HG02678 (cell line): ENCODE measurements around the gene VSTM4.

Experiments
- ATAC-seq: cut with Tn5 transposase; IDR thresholded peaks from one replicate; pipeline ENCODE4 v1.9.1; 2021; ENCODE audit warnings: mild to moderate bottlenecking, moderate library complexity; ENCODE audit not compliant: unreplicated experiment

The VSTM4 gene

GRCh38 chr10:49115015-49115795 lies at the start of gene VSTM4:
Gene VSTM4, minus strand, starts transcription at chr10:49115522. Its CDS starts 37 bp downstream, at chr10:49115485.
- no peak for ATAC-seq

- ATAC-seq, result peak; percentile 89
Measured at GRCh38 chr10:49164559-49165188, 49.4 kb upstream of the VSTM4 start.

GRCh38 chr10:49163741-49164140 lies 48.4 kb upstream of the VSTM4 start:
- no peak for ATAC-seq

- no peak for ATAC-seq
Measured at GRCh38 chr10:49162761-49163310, 47.5 kb upstream of the VSTM4 start.

- no peak for ATAC-seq
Measured at GRCh38 chr10:49162063-49162462, 46.7 kb upstream of the VSTM4 start.

GRCh38 chr10:49161411-49161997 lies 46.2 kb upstream of the VSTM4 start:
- no peak for ATAC-seq

- no peak for ATAC-seq
Measured at GRCh38 chr10:49160814-49161213, 45.5 kb upstream of the VSTM4 start.

GRCh38 chr10:49160110-49160509 lies 44.8 kb upstream of the VSTM4 start:
- no peak for ATAC-seq

GRCh38 chr10:49158915-49159314 lies 43.6 kb upstream of the VSTM4 start:
- ATAC-seq, result no peak

- ATAC-seq, result no peak
Measured at GRCh38 chr10:49158404-49158803, 43.1 kb upstream of the VSTM4 start.

GRCh38 chr10:49157229-49157628 lies 41.9 kb upstream of the VSTM4 start:
- no peak for ATAC-seq

- no peak for ATAC-seq
Measured at GRCh38 chr10:49154641-49155040, 39.3 kb upstream of the VSTM4 start.

- ATAC-seq, result no peak
Measured at GRCh38 chr10:49153971-49154370, 38.6 kb upstream of the VSTM4 start.

- no peak for ATAC-seq
Measured at GRCh38 chr10:49153115-49153514, 37.8 kb upstream of the VSTM4 start.

GRCh38 chr10:49152663-49153062 lies 37.3 kb upstream of the VSTM4 start:
- ATAC-seq, result no peak

GRCh38 chr10:49152037-49152436 lies 36.7 kb upstream of the VSTM4 start:
- no peak for ATAC-seq

- no peak for ATAC-seq
Measured at GRCh38 chr10:49151481-49151880, 36.2 kb upstream of the VSTM4 start.

GRCh38 chr10:49151025-49151445 lies 35.7 kb upstream of the VSTM4 start:
- no peak for ATAC-seq

GRCh38 chr10:49150426-49150825 lies 35.1 kb upstream of the VSTM4 start:
- no peak for ATAC-seq

GRCh38 chr10:49149881-49150280 lies 34.6 kb upstream of the VSTM4 start:
- ATAC-seq, result no peak

GRCh38 chr10:49144058-49144720 lies 28.9 kb upstream of the VSTM4 start:
- no peak for ATAC-seq
